IMR-90 (cell line): ENCODE measurements around the gene MAJIN. TPM values are rescaled to one million over a fixed set of nuclear protein-coding genes. Genes with fewer than 3 reads are reported as not detected.

Experiments
- ATAC-seq: fragments of 200-7000 bp; cut with Tn5 transposase; 2 replicates; pipeline ENCODE4 v1.9.1; 2020; ENCODE audit warnings: low read depth, mild to moderate bottlenecking, moderate library complexity
- BruUV-seq: library from RNA; stranded (reverse); fragments of 400-500 nt; replicated peaks from 2 replicates; lab custom pipeline; 2021; lab: Mats Ljungman, UMichigan
- CTCF ChIA-PET: fragments of 300-600 bp; formaldehyde crosslinking; extraction: SDS; loops from one replicate; lab custom pipeline; 2021; ENCODE audit warnings: antibody characterized with exemption; lab: Yijun Ruan, JAX
- POLR2A ChIA-PET: fragments of 300-600 bp; sonication (Branson Sonifier 250); formaldehyde crosslinking; loops from one replicate; lab custom pipeline; 2022; ENCODE audit warnings: antibody characterized with exemption; ENCODE audit not compliant: unreplicated experiment; lab: Charles Lee
- DNase-seq: peaks from one replicate; pipeline ENCODE4 v3.0.0; 2013
- H2AFZ ChIP-seq: replicated peaks from 2 replicates; pipeline ENCODE3; 2013; ENCODE audit warnings: low read length, mild to moderate bottlenecking; ENCODE audit not compliant: poor library complexity
- H2AK5ac ChIP-seq: 2 replicates; pipeline ENCODE4 v1.6.1; 2013; ENCODE audit warnings: low read depth, low read length, inconsistent platforms
- H2AK9ac ChIP-seq: replicated peaks from 2 replicates; pipeline ENCODE3; 2013; ENCODE audit warnings: mild to moderate bottlenecking, low read depth, low read length, moderate library complexity; ENCODE audit not compliant: poor library complexity
- H2BK120ac ChIP-seq: 2 replicates; pipeline ENCODE4 v1.6.1; 2013; ENCODE audit warnings: low read depth, low read length, inconsistent platforms
- H2BK15ac ChIP-seq: 3 replicates; pipeline ENCODE4 v1.6.1; 2013; ENCODE audit warnings: low read depth, low read length, inconsistent platforms
- H2BK20ac ChIP-seq: 2 replicates; pipeline ENCODE4 v1.6.1; 2013; ENCODE audit warnings: low read depth, mild to moderate bottlenecking, inconsistent platforms, low read length, moderate library complexity
- H2BK5ac ChIP-seq: 2 replicates; pipeline ENCODE4 v1.6.1; 2013; ENCODE audit warnings: mild to moderate bottlenecking, low read depth, low read length, inconsistent platforms; ENCODE audit not compliant: poor library complexity, severe bottlenecking
- H3K14ac ChIP-seq: replicated peaks from 2 replicates; pipeline ENCODE4 v1.6.1; 2013; ENCODE audit warnings: low read depth, low read length, inconsistent platforms
- H3K18ac ChIP-seq: 2 replicates; pipeline ENCODE4 v1.6.1; 2013; ENCODE audit warnings: low read depth, low read length, control low read depth
- H3K23ac ChIP-seq: 2 replicates; pipeline ENCODE4 v1.6.1; 2013; ENCODE audit warnings: low read depth, low read length, inconsistent platforms
- H3K27ac ChIP-seq: 2 replicates; pipeline ENCODE4 v1.5.1; 2013; ENCODE audit warnings: mild to moderate bottlenecking, control low read depth, low read length; ENCODE audit not compliant: insufficient read depth
- H3K27me3 ChIP-seq: 2 replicates; pipeline ENCODE4 v1.6.1; 2013; ENCODE audit warnings: low read length; ENCODE audit not compliant: control insufficient read depth, insufficient read depth
- H3K36me3 ChIP-seq: 2 replicates; pipeline ENCODE4 v1.6.1; 2013; ENCODE audit warnings: low read length, mixed read lengths; ENCODE audit not compliant: control insufficient read depth, insufficient read depth
- H3K4ac ChIP-seq: 2 replicates; pipeline ENCODE4 v1.6.1; 2013; ENCODE audit warnings: low read depth, low read length, inconsistent platforms
- H3K4me1 ChIP-seq: 2 replicates; pipeline ENCODE4 v1.6.1; 2013; ENCODE audit warnings: low read length, mixed read lengths; ENCODE audit not compliant: control insufficient read depth, insufficient read depth
- H3K4me2 ChIP-seq: 2 replicates; pipeline ENCODE4 v1.6.1; 2013; ENCODE audit warnings: low read depth, mild to moderate bottlenecking, control low read depth, low read length, moderate library complexity
- H3K4me3 ChIP-seq: 2 replicates; pipeline ENCODE4 v1.5.1; 2013; ENCODE audit warnings: low read depth, mild to moderate bottlenecking, control low read depth, low read length, moderate library complexity; ENCODE audit not compliant: insufficient read depth
- H3K56ac ChIP-seq: 2 replicates; pipeline ENCODE4 v1.6.1; 2013; ENCODE audit warnings: low read length, inconsistent platforms; ENCODE audit not compliant: insufficient read depth; ENCODE audit errors: extremely low read depth
- H3K79me1 ChIP-seq, 2 experiments: 2 replicates each; pipeline ENCODE4 v1.6.1; 2013; ENCODE audit warnings: low read length in 2 of 2, inconsistent platforms in 1 of 2, low read depth in 1 of 2
- H3K9ac ChIP-seq: 2 replicates; pipeline ENCODE4 v1.6.1; 2013; ENCODE audit warnings: low read depth, low read length, control low read depth
- H3K9me1 ChIP-seq: 2 replicates; pipeline ENCODE4 v1.6.1; 2013; ENCODE audit warnings: low read length, inconsistent platforms; ENCODE audit not compliant: insufficient read depth
- H3K9me3 ChIP-seq: 2 replicates; pipeline ENCODE4 v1.6.1; 2013; ENCODE audit warnings: low read length; ENCODE audit not compliant: control insufficient read depth, insufficient read depth
- H4K20me1 ChIP-seq: 2 replicates; pipeline ENCODE4 v1.6.1; 2013; ENCODE audit warnings: low read length, inconsistent platforms; ENCODE audit not compliant: insufficient read depth
- H4K5ac ChIP-seq: 2 replicates; pipeline ENCODE4 v1.6.1; 2013; ENCODE audit warnings: mild to moderate bottlenecking, low read depth, low read length, control low read depth
- H4K8ac ChIP-seq, 2 experiments: 2 replicates each; pipeline ENCODE4 v1.6.1; 2013; ENCODE audit warnings: low read depth in 2 of 2, low read length in 2 of 2, control low read depth in 1 of 2, inconsistent platforms in 1 of 2
- H4K91ac ChIP-seq: 2 replicates; pipeline ENCODE4 v1.6.1; 2013; ENCODE audit warnings: low read depth, low read length, inconsistent platforms; ENCODE audit not compliant: insufficient read depth
- BHLHE40 ChIP-seq: fragments of 150-350 bp; IDR thresholded peaks from 2 replicates; pipeline ENCODE4 v1.6.1; 2016; ENCODE audit warnings: mild to moderate bottlenecking, low read depth, low read length
- CHD1 ChIP-seq: IDR thresholded peaks from 2 replicates; pipeline ENCODE4 v1.6.1; 2012; ENCODE audit warnings: low read depth, low read length, improper control_type of control experiment
- MAFK ChIP-seq: IDR thresholded peaks from 2 replicates; pipeline ENCODE4 v1.6.1; 2012; ENCODE audit warnings: low read depth, low read length, improper control_type of control experiment
- RAD21 ChIP-seq: IDR thresholded peaks from 2 replicates; pipeline ENCODE4 v1.6.1; 2012; ENCODE audit warnings: low read length, improper control_type of control experiment
- WGBS, 2 experiments: methylation state at CpG; one replicate each; pipeline versions ENCODE4 v1.1.5 to v1.1.7; 2013; ENCODE audit warnings: missing lambda C conversion rate in 2 of 2; ENCODE audit not compliant: insufficient read length in 1 of 2; ENCODE audit errors: extremely low coverage in 2 of 2; 5-methylcytosine and 5-hydroxymethylcytosine counted together
- dilution Hi-C: fragments of 300-500 bp; cut with HindIII; formaldehyde crosslinking; loops from one replicate; pipeline ENCODE4 v1.14.3; 2018; ENCODE audit warnings: low sequenced_read_pairs; ENCODE audit not compliant: unreplicated experiment
- in situ Hi-C: fragments of 300-500 bp; cut with MboI; formaldehyde crosslinking; loops from 3 replicates; pipeline ENCODE4 v1.14.3; 2019; ENCODE audit warnings: low sequenced_read_pairs, inconsistent platforms, mixed read lengths
- intact Hi-C: fragments of 100-400 bp; cut with micrococcal nuclease; formaldehyde crosslinking; loops from 2 replicates; pipeline ENCODE4 v1.10.0; 2022
- polyA plus RNA-seq, 3 experiments: library from polyadenylated mRNA; depleted of rRNA; stranded (reverse); fragments of >200 nt; gene quantifications; 2 replicates each; pipeline ENCODE4 v1.2.3, GENCODE V29; 2012; ENCODE audit warnings: low replicate concordance in 1 of 3
- total RNA-seq: library from RNA; depleted of rRNA; stranded (reverse); fragments of >200 nt; gene quantifications from 2 replicates; pipeline ENCODE4 v1.2.3, GENCODE V29; 2012
- TF ChIP-seq, protein P1 (sequence below): fragments of 150-350 bp; IDR thresholded peaks from 2 replicates; pipeline ENCODE4 v1.6.1; 2017; ENCODE audit warnings: mild to moderate bottlenecking, antibody characterized with exemption, low read length, low read depth

Gene MAJIN
- total and polyA plus RNA-seq, 2 of the 4 experiments (the other 2 are of a cell fraction): not detected

DNA sequence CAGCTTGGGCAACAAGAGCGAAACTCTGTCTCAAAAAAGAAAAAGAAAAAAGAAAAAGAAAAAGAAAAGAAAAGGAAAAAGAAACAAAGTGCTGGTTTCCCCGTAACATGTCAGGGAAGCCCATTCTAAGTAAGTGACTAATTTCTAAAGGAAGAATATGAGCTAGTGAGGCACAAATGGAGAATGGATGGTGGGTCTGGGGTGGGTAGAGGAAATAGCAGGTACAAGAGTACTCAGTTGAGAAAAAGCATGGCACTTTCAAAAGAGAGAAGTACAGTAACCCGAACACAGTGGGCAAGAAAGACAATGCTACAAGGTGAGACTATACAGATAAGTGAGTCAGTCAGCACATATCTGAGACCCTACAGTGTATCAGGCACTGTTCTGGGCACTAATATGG, 4.5 kb downstream of the MAJIN start:
- TF ChIP-seq MAFK (no peak), RAD21 (no peak), CHD1 (no peak), BHLHE40 (no peak)
- TF ChIP-seq, protein P1, sequence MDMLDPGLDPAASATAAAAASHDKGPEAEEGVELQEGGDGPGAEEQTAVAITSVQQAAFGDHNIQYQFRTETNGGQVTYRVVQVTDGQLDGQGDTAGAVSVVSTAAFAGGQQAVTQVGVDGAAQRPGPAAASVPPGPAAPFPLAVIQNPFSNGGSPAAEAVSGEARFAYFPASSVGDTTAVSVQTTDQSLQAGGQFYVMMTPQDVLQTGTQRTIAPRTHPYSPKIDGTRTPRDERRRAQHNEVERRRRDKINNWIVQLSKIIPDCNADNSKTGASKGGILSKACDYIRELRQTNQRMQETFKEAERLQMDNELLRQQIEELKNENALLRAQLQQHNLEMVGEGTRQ: no peak
- H3K18ac ChIP-seq: no peak overlapping the region
- DNase-seq: no peak
- no peaks in the 10 kb centered on the region for H3K79me1 ChIP-seq
- H2BK5ac ChIP-seq: no peak overlapping the region
- ChIA-PET POLR2A (no interaction called here), CTCF (no interaction called here)
- H4K20me1 ChIP-seq: no peaks in the 10 kb centered on the region
- no peak overlapping the region for H3K4me3 ChIP-seq
- dilution Hi-C loops: no loop called here
- no TSS peak for BruUV-seq
- no peak overlapping the region for H2BK120ac ChIP-seq
- no peak overlapping the region for H3K9ac ChIP-seq
- no peak overlapping the region for H2AK5ac ChIP-seq
- H3K9me3 ChIP-seq: no peaks in the 10 kb centered on the region
- in situ Hi-C loops: no loop called here
- no peak overlapping the region for H3K4ac ChIP-seq
- H3K56ac ChIP-seq: no peak overlapping the region
- no peak overlapping the region for H3K23ac ChIP-seq
- intact Hi-C loops: no loop called here
- no peaks in the 10 kb centered on the region; the same call in 1 of the 2 replicates for H3K9me1 ChIP-seq
- H3K27me3 ChIP-seq: no peaks in the 10 kb centered on the region; the same call in none of the 2 replicates
- no peak overlapping the region for H2AK9ac ChIP-seq
- no peak overlapping the region for H4K8ac ChIP-seq
- H3K4me1 ChIP-seq: 0 out of 2 replicates have a peak, but pooled peaks cover 1% of the 10 kb centered on the region
- H2AFZ ChIP-seq: no peak overlapping the region
- no peak for ATAC-seq
- no peak overlapping the region for H2BK15ac ChIP-seq
- no peak overlapping the region for H4K5ac ChIP-seq
- no peak overlapping the region for H3K14ac ChIP-seq
- H3K4me2 ChIP-seq: no peak overlapping the region
- no peaks in the 10 kb centered on the region for H3K36me3 ChIP-seq
- no peak overlapping the region for H4K91ac ChIP-seq
- H3K27ac ChIP-seq: no peak overlapping the region
- 71% methylated on average over 1 of the region's 3 CpGs; no CpG with 5 or more reads in 1 of the 2 experiments for WGBS, 2 experiments
- no peak overlapping the region for H2BK20ac ChIP-seq
